ENCODE results near the gene EGFR. TPM values are rescaled to one million over a fixed set of nuclear protein-coding genes. Genes with fewer than 3 reads are reported as not detected.

The EGFR gene
- total RNA-seq, 1 donor from 2014 or later: 67.2 TPM

- H3K27me3 ChIP-seq (ENCODE audit: control insufficient read depth, insufficient read depth, low read length): no peaks in the 10 kb centered on the region
- H3K36me3 ChIP-seq (ENCODE audit: control insufficient read depth, insufficient read depth, low read length): no peaks in the 10 kb centered on the region
- no peak overlapping the region for H3K4me3 ChIP-seq (ENCODE audit: low read depth, low read length)
- no peak for TF ChIP-seq CTCF (IDR thresholded peaks at IDR 0.05; ENCODE audit: insufficient read depth, low read length, poor library complexity, severe bottlenecking)
- DNase-seq (ENCODE audit: low read depth): no peak
These were observed 91.6 kb downstream of the EGFR start for GRCh38 chr7:55110282-55110992.

DNA sequence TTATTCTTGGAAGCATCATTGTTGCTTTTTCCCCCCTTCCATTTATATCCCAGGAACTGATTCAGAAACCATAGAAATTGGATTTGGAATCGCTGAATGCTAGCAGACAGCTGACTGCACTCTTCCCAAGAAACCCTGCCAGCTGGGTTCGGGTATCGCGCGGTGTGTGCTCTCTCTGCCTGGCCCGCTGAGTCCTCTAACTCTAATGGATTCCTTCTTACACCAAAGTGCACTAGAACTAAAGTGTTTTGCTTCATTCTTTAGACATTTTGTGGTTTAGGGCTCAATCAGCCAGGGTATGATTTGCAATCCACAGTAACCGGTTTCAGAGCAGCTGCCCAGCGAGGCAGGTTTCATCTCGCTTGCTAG, 92.2 kb downstream of the EGFR start:
- Histone ChIP-seq H3K4me3 (ENCODE audit: low read depth, low read length) (no peak overlapping the region), H3K27me3 (ENCODE audit: control insufficient read depth, insufficient read depth, low read length) (no peaks in the 10 kb centered on the region)

DNA sequence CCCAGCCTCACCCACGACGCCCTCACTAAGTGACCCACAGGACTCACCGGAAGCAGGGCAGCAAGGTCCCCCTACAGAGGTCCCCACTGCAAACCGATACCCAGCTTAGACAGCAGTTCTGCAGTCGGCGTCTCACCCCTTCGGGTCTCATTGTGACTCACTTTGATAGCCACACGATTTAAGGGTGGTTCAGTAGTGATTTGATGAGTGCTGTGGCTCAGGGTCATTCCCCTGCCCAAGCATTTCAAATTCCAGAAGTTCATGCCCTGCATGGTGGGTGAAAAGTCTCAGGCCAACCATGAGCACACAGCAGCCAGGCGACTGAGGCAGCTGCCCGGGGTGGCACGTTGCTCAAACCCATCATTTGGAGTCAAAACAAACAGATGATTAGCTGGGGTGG, 93.2 kb downstream of the EGFR start:
- H3K4me3 ChIP-seq (ENCODE audit: low read depth, low read length): no peak overlapping the region
- no peaks in the 10 kb centered on the region for H3K27me3 ChIP-seq (ENCODE audit: control insufficient read depth, insufficient read depth, low read length)
- TF ChIP-seq CTCF (IDR thresholded peaks at IDR 0.05; ENCODE audit: insufficient read depth, low read length, poor library complexity, severe bottlenecking): no peak
- no peak for DNase-seq (ENCODE audit: low read depth)
- H3K36me3 ChIP-seq (ENCODE audit: control insufficient read depth, insufficient read depth, low read length): no peaks in the 10 kb centered on the region

More for the DNA sequence above, 92.2 kb downstream of the EGFR start:
- no peaks in the 10 kb centered on the region for H3K36me3 ChIP-seq (ENCODE audit: control insufficient read depth, insufficient read depth, low read length)
- DNase-seq (ENCODE audit: low read depth): no peak
- TF ChIP-seq CTCF (IDR thresholded peaks at IDR 0.05; ENCODE audit: insufficient read depth, low read length, poor library complexity, severe bottlenecking): no peak

- H3K36me3 ChIP-seq (ENCODE audit: control insufficient read depth, insufficient read depth, low read length): no peaks in the 10 kb centered on the region
- no peak for DNase-seq (ENCODE audit: low read depth)
- TF ChIP-seq CTCF (IDR thresholded peaks at IDR 0.05; ENCODE audit: insufficient read depth, low read length, poor library complexity, severe bottlenecking): no peak
- H3K4me3 ChIP-seq (ENCODE audit: low read depth, low read length): no peak overlapping the region
- H3K27me3 ChIP-seq (ENCODE audit: control insufficient read depth, insufficient read depth, low read length): no peaks in the 10 kb centered on the region
These were observed 95.1 kb downstream of the EGFR start for GRCh38 chr7:55113760-55114540.

DNA sequence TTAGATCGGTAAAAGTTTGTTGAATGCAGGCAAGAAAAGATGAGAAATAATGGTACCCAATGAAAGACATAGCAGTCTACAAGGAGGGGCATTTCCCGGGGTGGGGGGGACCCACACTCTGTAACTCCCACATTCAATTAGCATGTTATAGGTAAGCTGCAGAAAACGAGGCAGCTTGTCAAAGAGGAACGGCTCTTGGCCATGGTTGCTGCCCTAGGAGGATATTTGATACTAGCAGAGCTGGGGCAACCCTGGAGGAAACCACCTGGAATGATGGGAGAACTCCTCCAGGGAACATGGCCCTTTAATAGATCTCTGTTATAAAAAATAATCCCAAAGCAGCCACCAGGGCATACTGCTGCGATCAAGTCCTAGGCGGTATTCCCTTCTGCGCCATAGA, 98.5 kb downstream of the EGFR start:
- no peaks in the 10 kb centered on the region for H3K36me3 ChIP-seq (ENCODE audit: control insufficient read depth, insufficient read depth, low read length)
- no peaks in the 10 kb centered on the region for H3K27me3 ChIP-seq (ENCODE audit: control insufficient read depth, insufficient read depth, low read length)
- H3K4me3 ChIP-seq (ENCODE audit: low read depth, low read length): no peak overlapping the region
- TF ChIP-seq CTCF (IDR thresholded peaks at IDR 0.05; ENCODE audit: insufficient read depth, low read length, poor library complexity, severe bottlenecking): no peak
- DNase-seq (ENCODE audit: low read depth): no peak
